ENCODE data around the gene FBN2. TPM values are rescaled to one million over a fixed set of nuclear protein-coding genes. Genes with fewer than 3 reads are reported as not detected.
A peak's percentile ranks its signal among the peaks of the same experiment; 100 is the strongest.

FBN2 gene
- total and polyA plus RNA-seq, 2 experiments from 2014 or later: 15.2 to 63.2 TPM

DNA sequence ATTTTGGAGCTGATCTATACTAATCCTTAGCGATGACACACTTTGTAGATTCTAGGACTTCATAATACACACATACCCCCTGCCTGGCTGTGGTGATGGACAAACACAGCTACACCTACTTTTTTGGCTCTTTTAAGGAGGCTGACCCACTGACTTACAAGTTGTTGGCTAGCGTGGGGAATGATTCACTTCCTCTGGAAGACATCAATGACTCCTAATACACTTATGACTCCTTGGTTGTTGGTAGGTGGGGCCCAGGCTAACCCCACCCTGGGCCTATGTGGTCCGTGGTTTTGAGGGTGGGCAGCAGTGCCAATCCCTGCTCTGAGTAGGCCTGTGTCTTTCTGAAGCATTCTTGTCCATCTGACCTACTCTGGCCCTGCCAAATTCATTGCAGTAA, 310.0 kb downstream of the FBN2 start:
- Histone ChIP-seq H3K9me3 (ENCODE audit: low read depth) (no peaks in the 10 kb centered on the region), H3K4me3 (no peak overlapping the region), H3K4me1 (ENCODE audit: insufficient read depth) (peaks cover 19% of the 10 kb centered on the region), H3K4me2 (ENCODE audit: unreplicated experiment) (peak overlapping the region; percentile 40), H3K79me2 (ENCODE audit: insufficient read depth) (no peaks in the 10 kb centered on the region), H3F3A (ENCODE audit: insufficient read depth) (peaks cover 13% of the 10 kb centered on the region), H3K9ac (0 out of 2 replicates have a peak overlapping the region, but pooled peaks have one; percentile 11), H3K27me3 (replicated peaks; ENCODE audit: insufficient read depth) (0 out of 2 replicates have a peak, but pooled peaks cover 5% of the 10 kb centered on the region), H2AFZ (no peak overlapping the region), H4K20me1 (ENCODE audit: insufficient read depth) (no peaks in the 10 kb centered on the region), H3K27ac (peak overlapping the region; percentile 63), H3K9me2 (ENCODE audit: insufficient read depth) (no peaks in the 10 kb centered on the region), H3K36me3 (ENCODE audit: low read depth) (no peaks in the 10 kb centered on the region)
- TF ChIP-seq EZH2 (IDR thresholded peaks at IDR 0.05; ENCODE audit: insufficient read depth, poor library complexity, severe bottlenecking) (no peak), EZH2phosphoT487 (IDR thresholded peaks at IDR 0.05; ENCODE audit: insufficient read depth, low read depth) (0 out of 2 replicates have a peak, but pooled peaks have one; percentile 28)
- DNase-seq: peak; percentile 95
- WGBS, 2 experiments (ENCODE audit: low coverage in 1 of 2, low lambda C conversion rate in 2 of 2, missing lambda C conversion rate in 2 of 2): 0 to 2% methylated on average over 3 of the region's 3 CpGs
- in situ Hi-C loops (cut with MboI): no loop called here

- Histone ChIP-seq H3K9me3 (ENCODE audit: low read depth) (no peaks in the 10 kb centered on the region), H4K20me1 (ENCODE audit: insufficient read depth) (no peaks in the 10 kb centered on the region), H3K27ac (no peak overlapping the region), H3F3A (ENCODE audit: insufficient read depth) (peaks cover 13% of the 10 kb centered on the region), H3K36me3 (ENCODE audit: low read depth) (no peaks in the 10 kb centered on the region), H3K4me1 (ENCODE audit: insufficient read depth) (peaks cover 19% of the 10 kb centered on the region), H3K4me3 (no peak overlapping the region), H3K4me2 (ENCODE audit: unreplicated experiment) (no peak overlapping the region), H3K79me2 (ENCODE audit: insufficient read depth) (no peaks in the 10 kb centered on the region), H3K27me3 (replicated peaks; ENCODE audit: insufficient read depth) (0 out of 2 replicates have a peak, but pooled peaks cover 5% of the 10 kb centered on the region), H3K9me2 (ENCODE audit: insufficient read depth) (no peaks in the 10 kb centered on the region), H3K9ac (no peak overlapping the region), H2AFZ (no peak overlapping the region)
- DNase-seq: no peak
- in situ Hi-C loops (cut with MboI): no loop called here
- WGBS, 2 experiments (ENCODE audit: low coverage in 1 of 2, low lambda C conversion rate in 2 of 2, missing lambda C conversion rate in 2 of 2): 92 to 96% methylated on average over 2 of the region's 2 CpGs
- no peak for TF ChIP-seq EZH2phosphoT487 (IDR thresholded peaks at IDR 0.05; ENCODE audit: insufficient read depth, low read depth)
- TF ChIP-seq EZH2 (IDR thresholded peaks at IDR 0.05; ENCODE audit: insufficient read depth, poor library complexity, severe bottlenecking): no peak
Measured at GRCh38 chr5:128225245-128226030, 312.6 kb downstream of the FBN2 start.

DNA sequence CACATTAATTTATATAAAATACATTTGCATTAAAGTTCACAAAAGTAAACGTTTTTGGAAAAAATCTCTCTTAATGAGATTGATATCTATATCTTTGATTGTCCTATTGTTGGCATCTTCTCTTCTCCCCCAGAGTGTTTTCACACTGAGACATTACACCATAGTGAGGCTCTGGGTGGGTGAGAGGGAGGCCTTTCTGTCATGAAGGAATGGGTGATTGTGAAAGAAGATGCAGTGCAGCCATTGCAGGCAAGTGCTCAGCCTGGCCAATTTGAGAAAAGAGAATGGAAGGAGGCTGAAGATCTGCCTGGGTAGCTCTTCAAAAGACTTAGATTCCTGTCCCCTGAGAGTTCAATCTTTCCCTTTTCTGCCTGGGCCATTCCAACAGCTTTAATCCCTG, 313.7 kb downstream of the FBN2 start:
- no peak overlapping the region for H3K27ac ChIP-seq
- peak; percentile 40 for DNase-seq
- H3K9me3 ChIP-seq (ENCODE audit: low read depth): no peaks in the 10 kb centered on the region
- H3K4me1 ChIP-seq (ENCODE audit: insufficient read depth): peaks cover 19% of the 10 kb centered on the region
- TF ChIP-seq EZH2 (IDR thresholded peaks at IDR 0.05; ENCODE audit: insufficient read depth, poor library complexity, severe bottlenecking): no peak
- no peak for TF ChIP-seq EZH2phosphoT487 (IDR thresholded peaks at IDR 0.05; ENCODE audit: insufficient read depth, low read depth)
- WGBS, 2 experiments (ENCODE audit: low coverage in 1 of 2, low lambda C conversion rate in 2 of 2, missing lambda C conversion rate in 2 of 2): 76 to 93% methylated on average over 1 of the region's 1 CpG
- no peaks in the 10 kb centered on the region for H3K36me3 ChIP-seq (ENCODE audit: low read depth)
- in situ Hi-C loops (cut with MboI): loop anchor here (25.0 kb wide), 2 partner anchors 613 to 1538 kb away; no protein-coding TSS in a partner anchor
- 0 out of 2 replicates have a peak, but pooled peaks cover 5% of the 10 kb centered on the region for H3K27me3 ChIP-seq (replicated peaks; ENCODE audit: insufficient read depth)
- no peak overlapping the region for H3K9ac ChIP-seq
- H2AFZ ChIP-seq: no peak overlapping the region
- peaks cover 13% of the 10 kb centered on the region for H3F3A ChIP-seq (ENCODE audit: insufficient read depth)
- no peak overlapping the region for H3K4me2 ChIP-seq (ENCODE audit: unreplicated experiment)
- H3K9me2 ChIP-seq (ENCODE audit: insufficient read depth): no peaks in the 10 kb centered on the region
- H4K20me1 ChIP-seq (ENCODE audit: insufficient read depth): no peaks in the 10 kb centered on the region
- no peak overlapping the region for H3K4me3 ChIP-seq
- no peaks in the 10 kb centered on the region for H3K79me2 ChIP-seq (ENCODE audit: insufficient read depth)

- H3K9me2 ChIP-seq (ENCODE audit: insufficient read depth): no peaks in the 10 kb centered on the region
- H3K4me1 ChIP-seq (ENCODE audit: insufficient read depth): peaks cover 15% of the 10 kb centered on the region
- H3K9me3 ChIP-seq (ENCODE audit: low read depth): no peaks in the 10 kb centered on the region
- no peak overlapping the region for H3K9ac ChIP-seq
- H3F3A ChIP-seq (ENCODE audit: insufficient read depth): peaks cover 11% of the 10 kb centered on the region
- in situ Hi-C loops (cut with MboI): loop anchor here (25.0 kb wide), 2 partner anchors 616 to 1541 kb away; no protein-coding TSS in a partner anchor
- H2AFZ ChIP-seq: no peak overlapping the region
- H3K36me3 ChIP-seq (ENCODE audit: low read depth): no peaks in the 10 kb centered on the region
- no peak overlapping the region for H3K27ac ChIP-seq
- H3K27me3 ChIP-seq (replicated peaks; ENCODE audit: insufficient read depth): 0 out of 2 replicates have a peak, but pooled peaks cover 5% of the 10 kb centered on the region
- no peaks in the 10 kb centered on the region for H4K20me1 ChIP-seq (ENCODE audit: insufficient read depth)
- no peak for DNase-seq
- no peaks in the 10 kb centered on the region for H3K79me2 ChIP-seq (ENCODE audit: insufficient read depth)
- WGBS, 2 experiments (ENCODE audit: low coverage in 1 of 2, low lambda C conversion rate in 2 of 2, missing lambda C conversion rate in 2 of 2): 96 to 97% methylated on average over 2 of the region's 2 CpGs
- TF ChIP-seq EZH2phosphoT487 (IDR thresholded peaks at IDR 0.05; ENCODE audit: insufficient read depth, low read depth): no peak
- TF ChIP-seq EZH2 (IDR thresholded peaks at IDR 0.05; ENCODE audit: insufficient read depth, poor library complexity, severe bottlenecking): no peak
- H3K4me2 ChIP-seq (ENCODE audit: unreplicated experiment): no peak overlapping the region
- H3K4me3 ChIP-seq: no peak overlapping the region
Measured at GRCh38 chr5:128220841-128221240, 317.2 kb downstream of the FBN2 start.
